HG02938 (cell line): ENCODE results near the gene ZFP36L2.

Experiments used
- ATAC-seq: cut with Tn5 transposase; IDR thresholded peaks from one replicate; pipeline ENCODE4 v1.9.1; 2021; ENCODE audit warnings: mild to moderate bottlenecking, moderate library complexity; ENCODE audit not compliant: unreplicated experiment

The ZFP36L2 gene

GRCh38 chr2:43248621-43249020 lies 22.2 kb upstream of the ZFP36L2 start:
- no peak for ATAC-seq

- no peak for ATAC-seq
Observed at GRCh38 chr2:43246641-43247040, 20.2 kb upstream of the ZFP36L2 start.

- ATAC-seq = no peak
Observed at GRCh38 chr2:43241558-43241957, 15.2 kb upstream of the ZFP36L2 start.

GRCh38 chr2:43240766-43241150 lies 14.4 kb upstream of the ZFP36L2 start:
- no peak for ATAC-seq

GRCh38 chr2:43239981-43240765 lies 13.8 kb upstream of the ZFP36L2 start:
- no peak for ATAC-seq

GRCh38 chr2:43238813-43239212 lies 12.4 kb upstream of the ZFP36L2 start:
- no peak for ATAC-seq

- no peak for ATAC-seq
Observed at GRCh38 chr2:43238176-43238575, 11.8 kb upstream of the ZFP36L2 start.

- ATAC-seq = no peak
Observed at GRCh38 chr2:43233218-43234212, 7.1 kb upstream of the ZFP36L2 start.

- no peak for ATAC-seq
Observed at GRCh38 chr2:43230951-43231827, 4.8 kb upstream of the ZFP36L2 start.

GRCh38 chr2:43230351-43230885 lies 4.0 kb upstream of the ZFP36L2 start:
- no peak for ATAC-seq

GRCh38 chr2:43228756-43229659 lies 2.6 kb upstream of the ZFP36L2 start:
- no peak for ATAC-seq

GRCh38 chr2:43228321-43228751 lies 1.9 kb upstream of the ZFP36L2 start:
- ATAC-seq = no peak

- ATAC-seq = no peak
Observed at GRCh38 chr2:43227830-43228281, 1.4 kb upstream of the ZFP36L2 start.

GRCh38 chr2:43226955-43227829 lies 786 bp upstream of the ZFP36L2 start:
- ATAC-seq = peak; percentile 6

- ATAC-seq = peak; percentile 27
Observed at GRCh38 chr2:43225788-43226557, 433 bp downstream of the ZFP36L2 start.

GRCh38 chr2:43225093-43225787 lies 1.2 kb downstream of the ZFP36L2 start:
- no peak for ATAC-seq

GRCh38 chr2:43224571-43225092 lies 1.8 kb downstream of the ZFP36L2 start:
- ATAC-seq = no peak
